ENCODE results near the gene B3GALT5. TPM values are rescaled to one million over a fixed set of nuclear protein-coding genes. Genes with fewer than 3 reads are reported as not detected.

Gene B3GALT5
- total and polyA plus RNA-seq, 2 of the 4 experiments (the other 2 are of a cell fraction), result 0.05 to 0.18 TPM

DNA sequence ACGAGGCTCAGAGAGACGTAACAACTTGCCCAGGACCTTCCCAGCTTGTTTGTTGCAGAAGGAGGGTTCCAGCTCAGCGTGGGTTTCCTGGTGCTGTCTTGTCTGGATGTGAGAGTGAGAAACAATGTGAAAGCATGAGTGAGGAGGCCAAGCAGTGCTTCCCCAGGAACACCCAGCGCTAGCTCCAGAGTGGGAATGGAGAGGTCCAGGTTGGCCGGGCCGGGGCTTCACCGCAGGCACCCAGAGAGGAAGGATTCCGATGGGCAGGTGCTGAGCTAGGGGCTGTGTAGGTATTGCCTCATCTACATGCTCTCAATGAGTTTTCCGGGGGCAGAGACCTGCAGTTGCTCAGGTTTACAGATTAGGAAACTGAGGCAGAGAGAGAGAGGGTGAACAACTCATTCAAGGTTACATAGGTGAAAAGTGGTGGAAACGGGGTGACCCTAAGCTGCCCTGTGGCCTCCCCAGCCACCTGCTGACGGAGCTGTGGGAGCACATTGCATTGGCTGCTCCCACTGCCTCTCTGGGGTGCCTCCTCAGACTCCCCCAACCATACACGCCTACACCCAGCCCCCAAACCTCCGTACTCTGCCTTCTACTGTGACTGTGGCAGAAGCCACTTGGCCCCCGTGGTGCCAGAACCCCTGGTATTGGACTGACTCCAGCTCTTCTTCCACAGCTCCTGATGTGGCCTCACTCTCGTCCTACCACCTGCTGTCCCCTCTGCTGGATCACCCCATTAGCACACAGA lies 51.2 kb downstream of the B3GALT5 start:
- no TSS peak for BruUV-seq (replicated peaks)
- Histone ChIP-seq H2BK120ac (ENCODE audit: low read depth, low read length) (no peak overlapping the region), H3K9me1 (ENCODE audit: insufficient read depth, low read length) (no peaks in the 10 kb centered on the region), H3K9me3 (ENCODE audit: control insufficient read depth, insufficient read depth, low read length) (peaks cover 1% of the 10 kb centered on the region; the same call in 1 of the 2 replicates), H3K4me2 (ENCODE audit: low read depth, low read length) (no peak overlapping the region), H3K36me3 (ENCODE audit: control insufficient read depth, insufficient read depth, low read length) (no peaks in the 10 kb centered on the region), H3K56ac (ENCODE audit: extremely low read depth, insufficient read depth, low read length) (no peak overlapping the region), H3K27me3 (ENCODE audit: control insufficient read depth, insufficient read depth, low read length) (no peaks in the 10 kb centered on the region), H3K14ac (replicated peaks; ENCODE audit: low read depth, low read length) (no peak overlapping the region), H2BK20ac (ENCODE audit: low read depth, low read length) (no peak overlapping the region), H4K5ac (ENCODE audit: low read depth, low read length) (no peak overlapping the region), H3K9ac (ENCODE audit: low read depth, low read length) (no peak overlapping the region), H2BK5ac (ENCODE audit: low read depth, low read length, poor library complexity, severe bottlenecking) (no peak overlapping the region), H2AK9ac (replicated peaks; ENCODE audit: low read depth, low read length, poor library complexity) (no peak overlapping the region), H2AK5ac (ENCODE audit: low read depth, low read length) (no peak overlapping the region), H4K8ac (ENCODE audit: low read depth in 2 of 2, low read length in 2 of 2) (no peak overlapping the region), H4K20me1 (ENCODE audit: insufficient read depth, low read length) (no peaks in the 10 kb centered on the region), H3K4me3 (ENCODE audit: insufficient read depth, low read depth, low read length) (no peak overlapping the region), H3K18ac (ENCODE audit: low read depth, low read length) (no peak overlapping the region), H3K4ac (ENCODE audit: low read depth, low read length) (no peak overlapping the region), H4K91ac (ENCODE audit: insufficient read depth, low read depth, low read length) (no peak overlapping the region), H3K79me1 (ENCODE audit: low read depth in 1 of 2, low read length in 2 of 2) (no peaks in the 10 kb centered on the region), H2AFZ (replicated peaks; ENCODE audit: low read length, poor library complexity) (no peak overlapping the region), H2BK15ac (ENCODE audit: low read depth, low read length) (no peak overlapping the region), H3K23ac (ENCODE audit: low read depth, low read length) (no peak overlapping the region), H3K4me1 (ENCODE audit: control insufficient read depth, insufficient read depth, low read length) (no peaks in the 10 kb centered on the region; the same call in 1 of the 2 replicates), H3K27ac (ENCODE audit: insufficient read depth, low read length) (no peak overlapping the region)
- WGBS, 2 experiments (ENCODE audit: extremely low coverage in 2 of 2, insufficient read length in 1 of 2), result 78% methylated on average over 9 of the region's 15 CpGs; no CpG with 5 or more reads in 1 of the 2 experiments
- DNase-seq (no peak), ATAC-seq (ENCODE audit: low read depth) (no peak)
- in situ Hi-C loops (cut with MboI; ENCODE audit: low sequenced_read_pairs) (no loop called here), intact Hi-C loops (cut with micrococcal nuclease) (no loop called here), dilution Hi-C loops (cut with HindIII; ENCODE audit: low sequenced_read_pairs, unreplicated experiment) (no loop called here)
- CTCF ChIA-PET, result no interaction called here
- TF ChIP-seq MXI1 (IDR thresholded peaks at IDR 0.05; ENCODE audit: borderline replicate concordance, low read depth, low read length) (no peak), CHD1 (IDR thresholded peaks at IDR 0.05; ENCODE audit: low read depth, low read length) (no peak), RCOR1 (IDR thresholded peaks at IDR 0.05; ENCODE audit: insufficient replicate concordance, low read length) (no peak), MAFK (IDR thresholded peaks at IDR 0.05; ENCODE audit: low read depth, low read length) (no peak), FOS (IDR thresholded peaks at IDR 0.05; ENCODE audit: low read depth, low read length) (no peak), POLR2A (IDR thresholded peaks at IDR 0.05; ENCODE audit: low read depth, low read length) (no peak), MAZ (IDR thresholded peaks at IDR 0.05; ENCODE audit: borderline replicate concordance, low read depth, low read length) (no peak), RFX5 (IDR thresholded peaks at IDR 0.05; ENCODE audit: low read depth, low read length) (no peak), ELK1 (IDR thresholded peaks at IDR 0.05; ENCODE audit: borderline replicate concordance, low read depth, low read length) (no peak), NFE2L2 (IDR thresholded peaks at IDR 0.05; ENCODE audit: low read depth, low read length) (no peak), BHLHE40 (IDR thresholded peaks at IDR 0.05; ENCODE audit: low read depth, low read length) (no peak), RAD21 (IDR thresholded peaks at IDR 0.05; ENCODE audit: low read length) (no peak), SMC3 (IDR thresholded peaks at IDR 0.05; ENCODE audit: low read depth, low read length) (no peak), CEBPB (IDR thresholded peaks at IDR 0.05; ENCODE audit: low read depth, low read length) (no peak)
- TF ChIP-seq, protein P1, sequence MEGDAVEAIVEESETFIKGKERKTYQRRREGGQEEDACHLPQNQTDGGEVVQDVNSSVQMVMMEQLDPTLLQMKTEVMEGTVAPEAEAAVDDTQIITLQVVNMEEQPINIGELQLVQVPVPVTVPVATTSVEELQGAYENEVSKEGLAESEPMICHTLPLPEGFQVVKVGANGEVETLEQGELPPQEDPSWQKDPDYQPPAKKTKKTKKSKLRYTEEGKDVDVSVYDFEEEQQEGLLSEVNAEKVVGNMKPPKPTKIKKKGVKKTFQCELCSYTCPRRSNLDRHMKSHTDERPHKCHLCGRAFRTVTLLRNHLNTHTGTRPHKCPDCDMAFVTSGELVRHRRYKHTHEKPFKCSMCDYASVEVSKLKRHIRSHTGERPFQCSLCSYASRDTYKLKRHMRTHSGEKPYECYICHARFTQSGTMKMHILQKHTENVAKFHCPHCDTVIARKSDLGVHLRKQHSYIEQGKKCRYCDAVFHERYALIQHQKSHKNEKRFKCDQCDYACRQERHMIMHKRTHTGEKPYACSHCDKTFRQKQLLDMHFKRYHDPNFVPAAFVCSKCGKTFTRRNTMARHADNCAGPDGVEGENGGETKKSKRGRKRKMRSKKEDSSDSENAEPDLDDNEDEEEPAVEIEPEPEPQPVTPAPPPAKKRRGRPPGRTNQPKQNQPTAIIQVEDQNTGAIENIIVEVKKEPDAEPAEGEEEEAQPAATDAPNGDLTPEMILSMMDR (conservative IDR thresholded peaks at IDR 0.05; ENCODE audit: low read depth, low read length), result no peak
- TF ChIP-seq, protein P2, sequence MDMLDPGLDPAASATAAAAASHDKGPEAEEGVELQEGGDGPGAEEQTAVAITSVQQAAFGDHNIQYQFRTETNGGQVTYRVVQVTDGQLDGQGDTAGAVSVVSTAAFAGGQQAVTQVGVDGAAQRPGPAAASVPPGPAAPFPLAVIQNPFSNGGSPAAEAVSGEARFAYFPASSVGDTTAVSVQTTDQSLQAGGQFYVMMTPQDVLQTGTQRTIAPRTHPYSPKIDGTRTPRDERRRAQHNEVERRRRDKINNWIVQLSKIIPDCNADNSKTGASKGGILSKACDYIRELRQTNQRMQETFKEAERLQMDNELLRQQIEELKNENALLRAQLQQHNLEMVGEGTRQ (IDR thresholded peaks at IDR 0.05; ENCODE audit: low read depth, low read length), result no peak
- POLR2A ChIA-PET (ENCODE audit: unreplicated experiment), result no interaction called here
